GM18873 (cell line): Measurements from ENCODE around the gene PSMB11.

Source experiments
- ATAC-seq: cut with Tn5 transposase; IDR thresholded peaks from one replicate; pipeline ENCODE4 v1.9.1; 2021; ENCODE audit warnings: mild to moderate bottlenecking, moderate library complexity, moderate number of reproducible peaks; ENCODE audit not compliant: unreplicated experiment, low FRiP score

The PSMB11 gene

DNA sequence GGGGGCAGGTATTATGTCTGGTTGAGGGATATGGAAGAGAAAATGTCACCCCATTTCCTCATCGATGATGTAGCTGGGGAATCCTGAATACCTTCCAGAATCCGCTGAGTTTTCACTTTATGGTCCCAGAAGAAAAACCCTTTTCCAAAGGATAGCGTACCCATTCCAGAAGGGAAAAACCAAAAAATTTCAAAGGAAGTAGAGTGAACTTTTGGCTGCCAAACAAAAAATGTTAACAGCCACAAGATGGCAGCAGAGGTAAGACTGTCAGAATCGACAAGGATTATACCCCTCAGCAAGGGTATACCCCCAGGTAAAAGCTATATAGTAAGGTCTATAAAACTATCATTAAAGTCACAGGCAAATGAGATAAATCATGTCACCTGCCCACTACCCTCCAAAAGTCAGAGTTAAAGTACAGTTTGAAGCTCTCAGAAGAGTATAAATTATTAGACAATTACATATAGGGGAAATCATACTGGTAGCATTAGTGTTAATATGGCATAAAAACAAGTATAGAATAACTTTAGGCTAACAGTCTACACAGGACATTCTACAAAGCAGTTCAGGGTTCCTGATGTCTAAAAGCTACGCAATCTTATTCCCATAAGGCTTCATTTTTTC, 34.9 kb downstream of the PSMB11 start:
- no peak for ATAC-seq

DNA sequence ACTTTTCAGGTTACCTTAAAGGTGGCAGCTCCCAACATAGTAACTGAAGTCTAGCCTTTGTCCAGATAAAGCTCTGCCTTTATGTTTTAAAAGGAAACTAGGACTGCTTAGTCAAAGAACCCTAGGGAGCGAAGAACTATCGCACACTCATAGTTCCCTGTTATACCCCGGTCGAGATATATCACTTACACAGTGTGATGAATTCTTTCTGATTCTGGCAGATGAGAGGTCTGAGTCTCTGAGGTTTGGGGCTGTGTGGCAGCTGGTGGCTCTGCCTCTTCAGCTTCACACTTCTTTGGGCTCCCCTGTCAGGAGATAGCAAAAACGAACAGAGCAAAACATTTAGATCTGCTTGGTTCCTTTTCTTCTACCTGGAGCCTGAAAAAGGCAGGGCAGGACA, 36.0 kb downstream of the PSMB11 start:
- ATAC-seq, result no peak

- no peak for ATAC-seq
These were observed 36.7 kb downstream of the PSMB11 start for GRCh38 chr14:23078692-23079116.

DNA sequence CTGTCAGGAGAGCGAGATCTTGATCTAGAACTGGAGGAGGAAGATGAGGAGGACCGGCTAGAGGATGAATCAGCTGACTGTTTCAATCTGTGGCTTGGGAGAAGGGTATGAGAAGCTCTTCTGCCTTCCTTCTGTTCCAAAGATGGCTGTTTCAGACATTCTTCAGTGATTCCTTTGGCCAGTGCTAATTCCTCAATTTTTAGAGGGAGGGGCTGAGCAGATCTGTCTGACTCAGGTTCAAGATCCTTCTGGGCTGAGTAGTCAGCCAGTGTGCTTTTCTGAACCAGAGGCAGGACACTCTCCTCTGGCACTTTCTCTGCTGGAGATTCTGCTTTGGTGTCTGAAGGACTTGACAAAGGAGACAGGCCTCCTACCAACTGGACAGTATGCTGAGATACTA, 37.7 kb downstream of the PSMB11 start:
- no peak for ATAC-seq

GRCh38 chr14:23080474-23080873, 38.5 kb downstream of the PSMB11 start:
- ATAC-seq, result no peak

DNA sequence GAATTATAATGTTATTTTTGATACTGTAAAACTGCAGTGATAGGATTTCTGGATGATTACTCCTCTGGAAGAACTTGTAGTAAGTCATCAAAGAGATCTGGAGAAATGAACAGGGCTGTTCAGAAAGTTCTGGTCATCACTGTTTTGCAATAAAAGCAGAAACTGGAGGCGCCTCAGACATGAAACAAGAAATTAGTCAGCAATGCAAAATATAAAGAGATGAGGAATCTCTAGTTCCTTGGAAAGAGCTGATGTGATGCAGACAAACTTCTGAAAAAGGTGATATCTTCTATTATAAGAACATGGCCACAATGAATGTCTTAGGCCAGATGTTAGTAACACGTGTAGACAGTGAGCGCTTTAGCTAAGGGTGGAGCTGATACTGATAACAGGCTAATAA, 43.4 kb downstream of the PSMB11 start:
- no peak for ATAC-seq

GRCh38 chr14:23086565-23086964, 44.6 kb downstream of the PSMB11 start:
- no peak for ATAC-seq

DNA sequence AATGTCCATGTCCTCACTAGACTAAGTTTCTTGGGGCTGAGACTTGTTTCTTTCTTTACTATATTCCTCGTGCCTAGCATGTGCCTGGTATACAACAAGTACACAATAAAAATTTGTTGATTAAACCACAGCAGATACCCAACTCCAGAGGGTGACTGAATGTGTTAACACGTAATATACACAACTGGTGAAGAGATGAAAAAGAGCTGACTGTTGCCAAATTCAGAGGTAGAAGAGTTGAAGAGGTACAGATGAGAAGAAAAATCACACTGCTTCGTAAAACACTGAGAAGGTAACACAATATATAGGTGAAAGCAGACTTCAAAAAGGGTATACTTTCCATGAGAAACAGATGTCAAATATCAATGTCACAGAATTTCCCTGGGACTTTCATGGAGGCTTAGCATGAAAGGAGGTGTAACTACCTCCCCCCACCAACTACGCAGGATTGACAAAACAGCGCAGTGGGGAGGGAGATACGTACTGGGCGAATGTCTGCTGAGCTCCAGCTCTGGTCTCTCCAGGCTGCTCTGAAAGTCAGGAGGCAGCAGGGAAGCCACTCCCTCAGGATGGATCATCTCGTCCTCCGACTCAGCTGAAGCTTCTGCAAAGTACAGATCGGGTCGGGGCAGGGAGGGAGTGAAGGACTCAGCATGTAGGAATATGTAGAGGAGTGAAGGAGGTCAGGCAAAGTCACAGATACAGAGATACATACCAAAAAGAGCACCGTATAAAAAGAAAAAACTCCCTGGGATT, 47.7 kb downstream of the PSMB11 start:
- no peak for ATAC-seq

DNA sequence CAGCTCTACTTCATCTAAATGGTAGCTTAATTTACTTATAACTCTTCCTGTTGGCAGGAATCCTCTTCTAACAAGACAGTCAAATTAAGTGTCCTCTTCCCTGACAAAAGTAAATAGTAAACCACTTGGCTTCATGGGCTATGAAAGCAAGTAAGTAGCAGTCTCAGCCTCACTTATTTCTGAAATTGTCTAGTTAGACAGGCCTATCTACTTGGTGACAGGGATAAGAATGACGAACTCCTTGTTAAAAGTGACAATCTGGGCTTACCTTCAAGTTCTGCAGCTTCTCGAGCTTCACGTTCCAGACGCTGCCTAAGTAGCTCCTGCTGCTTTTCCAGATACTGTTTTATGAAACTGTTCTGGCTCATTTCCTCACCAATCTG, 48.2 kb downstream of the PSMB11 start:
- ATAC-seq, result no peak

DNA sequence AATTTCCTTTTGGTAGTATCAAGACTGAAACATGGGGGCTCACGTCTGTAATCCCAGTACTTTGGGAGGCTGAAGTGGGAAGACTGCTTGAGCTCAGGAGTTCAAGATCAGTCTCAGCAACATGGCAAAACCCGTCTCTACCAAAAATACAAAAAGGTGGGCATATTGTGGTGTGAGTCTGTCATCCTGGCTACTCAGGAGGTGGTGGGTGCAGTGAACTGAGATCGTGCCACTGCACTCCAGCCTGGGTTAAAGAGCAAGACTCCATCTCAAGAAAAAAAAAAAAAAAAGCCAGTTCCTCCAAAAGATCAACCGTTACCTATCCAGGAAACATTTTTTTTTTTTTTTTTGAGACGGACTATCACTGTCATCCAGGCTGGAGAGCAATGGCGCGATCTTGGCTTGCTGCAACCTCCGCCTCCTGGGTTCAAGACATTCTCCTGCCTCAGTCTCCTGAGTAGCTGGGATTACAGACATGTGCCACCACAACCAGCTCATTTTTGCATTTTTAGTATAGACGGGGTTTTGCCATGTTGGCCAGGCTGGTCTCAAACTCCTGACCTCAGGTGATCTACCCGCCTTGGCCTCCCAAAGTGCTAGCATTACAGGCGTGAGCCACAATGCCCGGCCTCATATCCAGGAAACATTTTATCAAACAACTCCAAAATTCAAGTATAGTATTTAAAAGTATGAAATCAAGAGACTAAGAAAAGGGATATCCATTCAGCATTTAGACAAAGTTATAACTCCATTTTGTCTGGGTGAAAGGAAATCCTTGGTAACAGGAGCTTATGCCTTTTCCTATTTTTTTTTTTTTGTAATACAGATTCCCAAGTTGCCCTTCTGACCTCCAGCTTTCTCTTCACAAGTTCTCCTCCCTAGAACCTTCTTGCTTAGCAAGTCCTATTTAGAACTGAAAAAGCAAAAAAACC, 49.5 kb downstream of the PSMB11 start:
- no peak for ATAC-seq

- no peak for ATAC-seq
These were observed 51.1 kb downstream of the PSMB11 start for GRCh38 chr14:23093104-23093503.

- ATAC-seq, result no peak
These were observed 51.5 kb downstream of the PSMB11 start for GRCh38 chr14:23093526-23093925.
